Liver (tissue), 3 donors: ENCODE results near the gene REXO1.

Experiments used
- CTCF ChIP-seq: fragments of 150-350 bp; IDR thresholded peaks from 2 replicates; pipeline ENCODE4 v1.5.1; 2017; ENCODE audit warnings: improper control_type of control experiment, low read depth, low read length; ENCODE audit not compliant: missing input control
- HNF4G ChIP-seq: IDR thresholded peaks from 2 replicates; pipeline ENCODE4 v1.6.1; 2016; ENCODE audit warnings: antibody characterized with exemption
- JUND ChIP-seq, 2 donors: IDR thresholded peaks; 2 replicates each; pipeline ENCODE4 v1.6.1; 2016; ENCODE audit warnings: antibody characterized with exemption in 2 of 2
- TAF1 ChIP-seq: conservative IDR thresholded peaks from 2 replicates; pipeline ENCODE4 v1.6.1; 2016; ENCODE audit warnings: antibody characterized with exemption, mild to moderate bottlenecking
- TF ChIP-seq, protein P1 (sequence below): IDR thresholded peaks from 2 replicates; pipeline ENCODE4 v1.6.1; 2016; ENCODE audit warnings: antibody characterized with exemption
- TF ChIP-seq, protein P2 (sequence below): IDR thresholded peaks from 2 replicates; pipeline ENCODE4 v1.6.1; 2016; ENCODE audit warnings: antibody characterized with exemption
- donor health status: healthy.
- donor health status: healthy.

GRCh38 chr19:1857648-1858326 lies 9.5 kb upstream of the REXO1 start:
- TF ChIP-seq CTCF: no peak
- TF ChIP-seq, protein P1, sequence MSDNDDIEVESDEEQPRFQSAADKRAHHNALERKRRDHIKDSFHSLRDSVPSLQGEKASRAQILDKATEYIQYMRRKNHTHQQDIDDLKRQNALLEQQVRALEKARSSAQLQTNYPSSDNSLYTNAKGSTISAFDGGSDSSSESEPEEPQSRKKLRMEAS: no peak
- TF ChIP-seq JUND (IDR thresholded peaks at IDR 0.05): no peak
- no peak for TF ChIP-seq TAF1
- TF ChIP-seq HNF4G: no peak
- TF ChIP-seq, protein P2, sequence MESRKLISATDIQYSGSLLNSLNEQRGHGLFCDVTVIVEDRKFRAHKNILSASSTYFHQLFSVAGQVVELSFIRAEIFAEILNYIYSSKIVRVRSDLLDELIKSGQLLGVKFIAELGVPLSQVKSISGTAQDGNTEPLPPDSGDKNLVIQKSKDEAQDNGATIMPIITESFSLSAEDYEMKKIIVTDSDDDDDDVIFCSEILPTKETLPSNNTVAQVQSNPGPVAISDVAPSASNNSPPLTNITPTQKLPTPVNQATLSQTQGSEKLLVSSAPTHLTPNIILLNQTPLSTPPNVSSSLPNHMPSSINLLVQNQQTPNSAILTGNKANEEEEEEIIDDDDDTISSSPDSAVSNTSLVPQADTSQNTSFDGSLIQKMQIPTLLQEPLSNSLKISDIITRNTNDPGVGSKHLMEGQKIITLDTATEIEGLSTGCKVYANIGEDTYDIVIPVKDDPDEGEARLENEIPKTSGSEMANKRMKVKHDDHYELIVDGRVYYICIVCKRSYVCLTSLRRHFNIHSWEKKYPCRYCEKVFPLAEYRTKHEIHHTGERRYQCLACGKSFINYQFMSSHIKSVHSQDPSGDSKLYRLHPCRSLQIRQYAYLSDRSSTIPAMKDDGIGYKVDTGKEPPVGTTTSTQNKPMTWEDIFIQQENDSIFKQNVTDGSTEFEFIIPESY: no peak
